Endodermal cell (in vitro differentiated cells): Measurements from ENCODE around the gene COL21A1. TPM values are rescaled to one million over a fixed set of nuclear protein-coding genes. Genes with fewer than 3 reads are reported as not detected.

Source experiments
- DNase-seq: peaks from one replicate; pipeline ENCODE4 v3.0.0-alpha.2; 2017
- H3K27ac ChIP-seq: 2 replicates; pipeline ENCODE4 v1.5.1; 2013; ENCODE audit warnings: mild to moderate bottlenecking, low read depth, low read length, moderate library complexity
- H3K27me3 ChIP-seq: 2 replicates; pipeline ENCODE4 v1.6.1; 2013; ENCODE audit warnings: mild to moderate bottlenecking, low read length, moderate library complexity; ENCODE audit not compliant: insufficient read depth, control insufficient read depth, poor library complexity, severe bottlenecking
- H3K36me3 ChIP-seq: 2 replicates; pipeline ENCODE4 v1.7.0; 2013; ENCODE audit warnings: mild to moderate bottlenecking, low read length, moderate library complexity; ENCODE audit not compliant: control insufficient read depth, insufficient read depth
- H3K4me1 ChIP-seq: one replicate; pipeline ENCODE4 v1.7.0; 2013; ENCODE audit warnings: low read length; ENCODE audit not compliant: control insufficient read depth, insufficient read depth
- H3K4me3 ChIP-seq: 2 replicates; pipeline ENCODE4 v1.5.1; 2013; ENCODE audit warnings: mild to moderate bottlenecking, low read length, moderate library complexity
- H3K9ac ChIP-seq: 2 replicates; pipeline ENCODE4 v1.6.1; 2013; ENCODE audit warnings: mild to moderate bottlenecking, low read length, moderate library complexity; ENCODE audit not compliant: poor library complexity, severe bottlenecking; ENCODE audit errors: extremely low read depth
- H3K9me3 ChIP-seq: 2 replicates; pipeline ENCODE4 v1.6.1; 2013; ENCODE audit warnings: mild to moderate bottlenecking, low read length, moderate library complexity; ENCODE audit not compliant: control insufficient read depth
- H3K27ac Mint-ChIP-seq: 2 replicates; pipeline ENCODE4 v1.8.0; 2020; ENCODE audit warnings: mixed read lengths
- H3K27me3 Mint-ChIP-seq: 2 replicates; pipeline ENCODE4 v1.8.0; 2021; ENCODE audit warnings: mild to moderate bottlenecking, mixed read lengths; ENCODE audit not compliant: insufficient read depth
- H3K36me3 Mint-ChIP-seq: 2 replicates; pipeline ENCODE4 v1.8.0; 2020; ENCODE audit warnings: low read depth, mixed read lengths
- H3K4me1 Mint-ChIP-seq: 2 replicates; pipeline ENCODE4 v1.8.0; 2020; ENCODE audit warnings: mixed read lengths
- H3K4me3 Mint-ChIP-seq: 2 replicates; pipeline ENCODE4 v1.8.0; 2020; ENCODE audit warnings: mild to moderate bottlenecking, moderate library complexity, mixed read lengths
- H3K9me3 Mint-ChIP-seq: 2 replicates; pipeline ENCODE4 v1.8.0; 2020; ENCODE audit warnings: mild to moderate bottlenecking, mixed read lengths
- WGBS, 2 experiments: methylation state at CpG; one replicate each; pipeline versions ENCODE4 v1.1.5 to v1.1.7; 2013; ENCODE audit warnings: missing lambda C conversion rate in 2 of 2, mixed read lengths in 1 of 2; ENCODE audit not compliant: insufficient coverage in 1 of 2, insufficient read length in 1 of 2; 5-methylcytosine and 5-hydroxymethylcytosine counted together
- total RNA-seq, 2 donors: library from RNA; stranded (reverse); fragmentation: NEBNext Ultra II Directional in 1 of 2; extraction: Animal tissue kit (Norgen Biotek cat#: 25700) in 1 of 2; gene quantifications; 2 replicates in 1 of 2; 3 replicates in 1 of 2; pipeline ENCODE4 v1.2.1, GENCODE V29; 2021
- TF ChIP-seq, protein P1 (sequence below): fragments of 200-600 bp; sonication (generic); conservative IDR thresholded peaks from 2 replicates; pipeline ENCODE4 v1.5.0; 2021; ENCODE audit warnings: antibody characterized with exemption, mild to moderate bottlenecking

Gene COL21A1
- total RNA-seq, 2 donors from 2014 or later, result 0.71 to 1.9 TPM

DNA sequence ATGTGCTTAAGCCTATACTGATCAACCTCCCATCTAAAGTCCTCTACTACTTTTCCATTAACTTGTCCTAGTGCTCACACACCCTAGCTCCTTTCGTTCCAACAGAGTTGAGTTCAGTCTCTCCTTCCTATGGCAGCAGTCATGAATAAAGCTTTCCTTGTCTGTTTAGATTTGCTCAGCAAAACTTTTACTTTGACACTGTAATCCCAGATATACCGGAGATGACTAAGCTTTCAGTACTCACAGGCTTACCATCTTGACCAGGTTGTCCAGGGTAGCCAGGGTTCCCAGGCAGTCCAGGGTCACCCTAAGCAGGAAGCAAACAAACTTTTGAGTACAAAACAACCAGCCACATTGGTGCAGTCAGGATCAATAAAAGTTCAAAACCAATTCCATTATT, 90.7 kb downstream of the COL21A1 start:
- peaks cover 27% of the 10 kb centered on the region for H3K9me3 Mint-ChIP-seq
- H3K4me1 Mint-ChIP-seq, result peaks cover 9% of the 10 kb centered on the region
- Histone ChIP-seq H3K9ac (no peak overlapping the region), H3K4me3 (no peak overlapping the region), H3K27me3 (no peaks in the 10 kb centered on the region), H3K36me3 (no peaks in the 10 kb centered on the region), H3K27ac (no peak overlapping the region), H3K4me1 (peaks cover 7% of the 10 kb centered on the region), H3K9me3 (peaks cover 31% of the 10 kb centered on the region)
- 83 to 88% methylated on average over 2 of the region's 2 CpGs for WGBS, 2 experiments
- no peak for DNase-seq
- H3K27ac Mint-ChIP-seq, result no peak overlapping the region
- no peaks in the 10 kb centered on the region for H3K36me3 Mint-ChIP-seq
- peaks cover 19% of the 10 kb centered on the region for H3K27me3 Mint-ChIP-seq
- TF ChIP-seq, protein P1, sequence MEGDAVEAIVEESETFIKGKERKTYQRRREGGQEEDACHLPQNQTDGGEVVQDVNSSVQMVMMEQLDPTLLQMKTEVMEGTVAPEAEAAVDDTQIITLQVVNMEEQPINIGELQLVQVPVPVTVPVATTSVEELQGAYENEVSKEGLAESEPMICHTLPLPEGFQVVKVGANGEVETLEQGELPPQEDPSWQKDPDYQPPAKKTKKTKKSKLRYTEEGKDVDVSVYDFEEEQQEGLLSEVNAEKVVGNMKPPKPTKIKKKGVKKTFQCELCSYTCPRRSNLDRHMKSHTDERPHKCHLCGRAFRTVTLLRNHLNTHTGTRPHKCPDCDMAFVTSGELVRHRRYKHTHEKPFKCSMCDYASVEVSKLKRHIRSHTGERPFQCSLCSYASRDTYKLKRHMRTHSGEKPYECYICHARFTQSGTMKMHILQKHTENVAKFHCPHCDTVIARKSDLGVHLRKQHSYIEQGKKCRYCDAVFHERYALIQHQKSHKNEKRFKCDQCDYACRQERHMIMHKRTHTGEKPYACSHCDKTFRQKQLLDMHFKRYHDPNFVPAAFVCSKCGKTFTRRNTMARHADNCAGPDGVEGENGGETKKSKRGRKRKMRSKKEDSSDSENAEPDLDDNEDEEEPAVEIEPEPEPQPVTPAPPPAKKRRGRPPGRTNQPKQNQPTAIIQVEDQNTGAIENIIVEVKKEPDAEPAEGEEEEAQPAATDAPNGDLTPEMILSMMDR, result no peak
- H3K4me3 Mint-ChIP-seq, result no peak overlapping the region

DNA sequence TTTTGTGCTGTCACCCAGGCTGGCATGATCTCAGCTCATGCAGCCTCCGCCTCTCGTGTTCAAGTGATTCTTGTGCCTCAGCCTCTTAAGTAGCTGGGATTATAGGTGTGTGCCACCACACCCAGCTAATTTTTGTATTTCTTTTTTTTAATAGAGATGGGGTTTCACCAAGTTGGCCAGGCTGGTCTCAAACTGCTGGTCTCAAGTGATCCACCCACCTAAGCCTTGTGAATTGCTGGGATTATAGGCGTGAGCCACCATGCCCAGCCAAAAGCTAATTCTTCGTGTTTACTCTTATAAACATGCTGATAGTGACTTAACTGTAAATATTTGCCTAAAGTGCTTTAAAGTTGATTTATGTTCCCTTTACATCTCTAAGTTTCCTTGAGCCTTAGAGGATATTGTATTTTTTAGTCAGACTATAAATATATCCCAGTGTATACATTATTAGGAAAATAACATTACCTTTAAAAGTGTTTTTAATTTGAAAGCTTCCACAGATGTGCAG, 91.7 kb downstream of the COL21A1 start:
- H3K4me1 ChIP-seq, result no peaks in the 10 kb centered on the region
- Mint-ChIP-seq H3K4me1 (peaks cover 9% of the 10 kb centered on the region), H3K4me3 (no peak overlapping the region), H3K9me3 (peaks cover 27% of the 10 kb centered on the region), H3K27me3 (peaks cover 19% of the 10 kb centered on the region), H3K36me3 (no peaks in the 10 kb centered on the region), H3K27ac (no peak overlapping the region)
- no peak overlapping the region for H3K9ac ChIP-seq
- 80 to 96% methylated on average over 1 to 4 of the region's 4 CpGs for WGBS, 2 experiments
- no peaks in the 10 kb centered on the region for H3K36me3 ChIP-seq
- TF ChIP-seq, protein P1, result no peak
- peak overlapping the region; percentile 15 for H3K4me3 ChIP-seq
- H3K27me3 ChIP-seq, result no peaks in the 10 kb centered on the region
- DNase-seq, result no peak
- H3K9me3 ChIP-seq, result peaks cover 37% of the 10 kb centered on the region
- H3K27ac ChIP-seq, result no peak overlapping the region

DNA sequence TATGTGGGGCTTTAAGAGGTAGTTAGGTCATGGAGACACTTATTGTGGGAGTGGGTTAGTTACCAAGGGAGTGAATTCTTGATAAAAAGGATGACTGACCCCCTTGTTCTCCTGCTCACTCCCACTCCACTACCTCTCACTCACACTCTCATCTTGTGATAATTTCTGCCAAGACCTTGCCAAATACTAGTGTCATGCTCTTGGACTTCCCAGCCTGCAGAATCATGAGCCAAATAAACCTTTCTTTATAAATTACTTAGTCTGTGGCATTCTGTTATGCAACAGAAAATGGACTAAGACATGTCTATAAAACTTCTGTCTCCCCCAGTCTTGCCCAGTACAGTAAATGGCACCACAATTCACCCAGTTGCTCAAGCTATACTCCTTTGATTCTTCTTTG, 93.3 kb downstream of the COL21A1 start:
- Mint-ChIP-seq H3K4me1 (peaks cover 9% of the 10 kb centered on the region), H3K27ac (no peak overlapping the region), H3K36me3 (no peaks in the 10 kb centered on the region), H3K9me3 (peaks cover 27% of the 10 kb centered on the region), H3K4me3 (no peak overlapping the region), H3K27me3 (peaks cover 19% of the 10 kb centered on the region)
- no peak for DNase-seq
- H3K9me3 ChIP-seq, result peaks cover 37% of the 10 kb centered on the region
- TF ChIP-seq, protein P1, result no peak
- no peaks in the 10 kb centered on the region for H3K36me3 ChIP-seq
- H3K4me1 ChIP-seq, result no peaks in the 10 kb centered on the region
- no peak overlapping the region for H3K27ac ChIP-seq
- H3K9ac ChIP-seq, result no peak overlapping the region
- H3K4me3 ChIP-seq, result no peak overlapping the region
- no peaks in the 10 kb centered on the region for H3K27me3 ChIP-seq
